ENCODE measurements around the gene PPP1R14C. TPM values are rescaled to one million over a fixed set of nuclear protein-coding genes. Genes with fewer than 3 reads are reported as not detected.

PPP1R14C gene
- total and polyA plus RNA-seq, 2 donors (not counting 3 experiments of a cell fraction or from before 2014, with no cell fraction given): not detected

DNA sequence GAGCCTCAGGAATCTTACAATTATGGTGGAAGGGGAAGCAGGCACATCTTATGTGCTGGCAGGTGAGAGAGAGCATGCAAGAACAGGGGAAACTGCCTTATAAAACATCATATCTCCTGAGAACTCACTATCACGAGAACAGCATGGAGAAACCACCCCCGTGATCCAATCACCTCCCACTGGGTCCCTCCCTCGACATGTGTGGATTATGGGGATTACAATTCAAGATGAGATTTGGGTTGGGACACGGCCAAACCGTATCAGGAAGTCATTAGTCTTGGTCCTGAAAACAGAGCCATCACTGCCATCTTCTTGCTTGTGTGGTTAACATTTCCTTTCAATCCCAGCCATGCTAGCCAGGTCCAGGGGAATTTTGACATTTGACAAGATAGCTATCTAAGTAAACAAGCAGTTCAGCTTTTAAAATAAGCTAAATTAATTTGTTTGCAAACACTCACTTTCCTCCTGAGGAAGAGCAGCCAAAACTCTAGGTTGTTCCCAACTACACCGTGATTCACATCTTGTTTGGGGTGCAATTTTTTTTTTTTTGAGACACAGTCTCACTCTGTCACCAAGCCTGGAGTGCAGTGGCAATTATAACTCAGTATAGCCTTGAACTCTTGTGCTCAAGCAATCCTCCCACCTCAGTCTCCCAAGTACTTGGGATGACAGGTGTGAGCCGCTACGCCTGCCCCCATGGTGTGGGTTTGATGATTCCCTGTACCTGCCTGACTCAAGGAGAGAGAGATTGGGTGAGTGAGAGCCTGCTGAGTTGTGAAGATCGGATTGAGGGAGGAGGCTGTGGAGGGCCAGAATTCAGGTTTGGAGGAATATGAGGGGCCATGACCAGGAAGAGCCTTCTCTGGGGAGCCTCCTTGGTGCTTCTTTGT, 13.0 kb upstream of the PPP1R14C start:
- H3K27me3 ChIP-seq (ENCODE audit: control insufficient read depth in 2 of 2, insufficient read depth in 2 of 2, low read length in 2 of 2): no peaks in the 10 kb centered on the region
- no peaks in the 10 kb centered on the region for H3K9me1 ChIP-seq (replicated peaks; ENCODE audit: control insufficient read depth, extremely low read depth, insufficient read depth, low read length)
- BruUV-seq (replicated peaks): no TSS peak
- no peaks in the 10 kb centered on the region for H3K4me1 ChIP-seq (ENCODE audit: control insufficient read depth, extremely low read depth, insufficient read depth, low read length)
- ChIA-PET CTCF (no interaction called here), POLR2A (no interaction called here)
- intact Hi-C loops (cut with micrococcal nuclease): no loop called here
- H3K4me3 ChIP-seq (replicated peaks in 1 of 3; ENCODE audit: insufficient read depth in 1 of 3, low read depth in 1 of 3, low read length in 3 of 3): no peak overlapping the region
- H3K36me3 ChIP-seq (ENCODE audit: control insufficient read depth in 2 of 2, extremely low read depth in 1 of 2, insufficient read depth in 2 of 2, low read length in 2 of 2): no peaks in the 10 kb centered on the region
- H2AFZ ChIP-seq (ENCODE audit: low read depth, low read length): no peak overlapping the region
- H4K20me1 ChIP-seq (replicated peaks; ENCODE audit: control insufficient read depth, extremely low read depth, insufficient read depth, low read length): no peaks in the 10 kb centered on the region
- dilution Hi-C loops (cut with MboI; ENCODE audit: extremely low pct_ligation_motif_present, low sequenced_read_pairs): no loop called here
- H3K9me3 ChIP-seq (replicated peaks; ENCODE audit: control insufficient read depth, insufficient read depth, low read length): no peaks in the 10 kb centered on the region
- no peak for FAIRE-seq
- H3K27ac ChIP-seq (ENCODE audit: insufficient read depth, low read depth, low read length): no peak overlapping the region
- no peak overlapping the region for H3K4me2 ChIP-seq (ENCODE audit: insufficient read depth, low read length)
- no peak for TF ChIP-seq FOS (IDR thresholded peaks at IDR 0.05; ENCODE audit: borderline replicate concordance, insufficient read depth, low read length)
- TF ChIP-seq, protein P1, sequence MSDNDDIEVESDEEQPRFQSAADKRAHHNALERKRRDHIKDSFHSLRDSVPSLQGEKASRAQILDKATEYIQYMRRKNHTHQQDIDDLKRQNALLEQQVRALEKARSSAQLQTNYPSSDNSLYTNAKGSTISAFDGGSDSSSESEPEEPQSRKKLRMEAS (IDR thresholded peaks at IDR 0.05; ENCODE audit: insufficient read depth, insufficient read length): no peak
- TF ChIP-seq POLR2AphosphoS5 (IDR thresholded peaks at IDR 0.05; ENCODE audit: insufficient read depth, low read depth, low read length): no peak
- no peak for TF ChIP-seq MYC (IDR thresholded peaks at IDR 0.05; ENCODE audit: low read depth, low read length)
- TF ChIP-seq POLR2A (IDR thresholded peaks at IDR 0.05; ENCODE audit: low read depth, low read length): no peak
- TF ChIP-seq GATA2 (IDR thresholded peaks at IDR 0.05; ENCODE audit: insufficient read depth, insufficient read length, low read depth, low read length): no peak
- no peak for TF ChIP-seq CTCF (IDR thresholded peaks at IDR 0.05; ENCODE audit: extremely low read depth in 1 of 2, insufficient read depth in 1 of 2, low read depth in 1 of 2, low read length in 2 of 2)
- TF ChIP-seq JUN (IDR thresholded peaks at IDR 0.05; ENCODE audit: borderline replicate concordance, insufficient read depth, insufficient read length, low read depth): no peak
- no peaks in the 10 kb centered on the region for H3K79me2 ChIP-seq (ENCODE audit: control insufficient read depth, insufficient read depth, low read length)
- H3K9ac ChIP-seq (replicated peaks; ENCODE audit: extremely low read depth, insufficient read depth, low read length): no peak overlapping the region
- no peak for DNase-seq (ENCODE audit: low read depth, low spot score)

Measured in endothelial cell of umbilical vein (primary cell).